ENCODE data around the gene HNRNPU. TPM values are rescaled to one million over a fixed set of nuclear protein-coding genes. Genes with fewer than 3 reads are reported as not detected.
A peak's percentile ranks its signal among the peaks of the same experiment; 100 is the strongest.

The HNRNPU gene
- total and polyA plus RNA-seq, 2 experiments from 2014 or later, result 422 to 687 TPM

GRCh38 chr1:244897476-244898254, 33.3 kb upstream of the HNRNPU start (continued):
- TF ChIP-seq REST (IDR thresholded peaks at IDR 0.05; ENCODE audit: unreplicated experiment) (no peak), ZNF462 (CRISPR knock-in tag; IDR thresholded peaks at IDR 0.05) (no peak)

DNA sequence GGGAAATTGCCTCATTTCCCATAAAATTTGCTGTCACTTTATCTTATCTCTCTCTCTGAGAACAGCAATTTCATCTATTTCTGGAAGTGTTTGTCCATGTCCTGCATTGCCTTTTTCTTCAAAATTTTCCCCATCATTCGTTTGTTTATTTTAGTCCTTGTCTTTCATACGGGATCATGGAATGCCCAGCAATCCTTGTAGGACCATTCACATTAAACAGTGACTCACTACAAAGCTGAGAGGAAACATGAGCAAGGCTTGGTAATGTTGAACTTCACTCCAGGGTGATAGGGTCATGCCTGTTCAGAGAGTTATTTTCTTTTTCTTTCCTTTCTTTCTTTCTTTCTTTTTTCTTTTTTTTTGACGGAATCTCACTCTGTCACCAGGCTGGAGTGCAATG, 32.2 kb upstream of the HNRNPU start:
- Histone ChIP-seq H3K4me2 (no peak overlapping the region), H3F3A (replicated peaks; ENCODE audit: low read depth) (no peaks in the 10 kb centered on the region), H3K4me3 (no peak overlapping the region), H3K27ac (ENCODE audit: low read depth) (no peak overlapping the region), H3K9me2 (ENCODE audit: insufficient read depth) (no peaks in the 10 kb centered on the region), H2AFZ (0 out of 2 replicates have a peak overlapping the region, but pooled peaks have one; percentile 18), H3K27me3 (ENCODE audit: insufficient read depth) (no peaks in the 10 kb centered on the region), H4K20me1 (replicated peaks; ENCODE audit: insufficient read depth) (no peaks in the 10 kb centered on the region), H3K79me2 (replicated peaks; ENCODE audit: insufficient read depth) (no peaks in the 10 kb centered on the region), H3K4me1 (ENCODE audit: insufficient read depth) (peaks cover 9% of the 10 kb centered on the region), H3K36me3 (ENCODE audit: insufficient read depth) (no peaks in the 10 kb centered on the region)
- Mint-ChIP-seq H3K27me3 (ENCODE audit: insufficient read depth, low read depth, poor library complexity) (no peaks in the 10 kb centered on the region), H3K36me3 (ENCODE audit: low read depth) (no peaks in the 10 kb centered on the region), H3K9me3 (no peaks in the 10 kb centered on the region), H3K4me1 (peaks cover 14% of the 10 kb centered on the region), H3K27ac (no peak overlapping the region), H3K4me3 (no peak overlapping the region)
- DNase-seq (ENCODE audit: low spot score), result no peak
- no peak for TF ChIP-seq REST (IDR thresholded peaks at IDR 0.05; ENCODE audit: unreplicated experiment)
- ATAC-seq, result no peak

Measured in GM23338 (cell line).